Memory B cell (primary cell): ENCODE data around the gene PADI4.

Source experiments
- ATAC-seq: fragments of 150-1000 bp; cut with Tn5 transposase; 2 replicates; pipeline ENCODE4 v1.10.0; 2021; ENCODE audit warnings: low read depth, mild to moderate bottlenecking, moderate library complexity
- DNase-seq, 2 donors: peaks; one replicate each; pipeline ENCODE4 v3.0.0; 2022; ENCODE audit warnings: low spot score in 2 of 2
- H3K27ac Mint-ChIP-seq: one replicate; pipeline ENCODE4 v1.8.0; 2022; ENCODE audit warnings: mild to moderate bottlenecking, moderate library complexity, mixed read lengths
- H3K27me3 Mint-ChIP-seq: one replicate; pipeline ENCODE4 v1.8.0; 2022; ENCODE audit warnings: mixed read lengths
- H3K36me3 Mint-ChIP-seq: one replicate; pipeline ENCODE4 v1.8.0; 2022; ENCODE audit warnings: mild to moderate bottlenecking, mixed read lengths
- H3K4me1 Mint-ChIP-seq: one replicate; pipeline ENCODE4 v1.8.0; 2022; ENCODE audit warnings: mixed read lengths
- H3K4me3 Mint-ChIP-seq: one replicate; pipeline ENCODE4 v1.8.0; 2022; ENCODE audit warnings: mild to moderate bottlenecking, moderate library complexity, mixed read lengths
- H3K9me3 Mint-ChIP-seq: one replicate; pipeline ENCODE4 v1.8.0; 2022; ENCODE audit warnings: mixed read lengths

PADI4 gene

DNA sequence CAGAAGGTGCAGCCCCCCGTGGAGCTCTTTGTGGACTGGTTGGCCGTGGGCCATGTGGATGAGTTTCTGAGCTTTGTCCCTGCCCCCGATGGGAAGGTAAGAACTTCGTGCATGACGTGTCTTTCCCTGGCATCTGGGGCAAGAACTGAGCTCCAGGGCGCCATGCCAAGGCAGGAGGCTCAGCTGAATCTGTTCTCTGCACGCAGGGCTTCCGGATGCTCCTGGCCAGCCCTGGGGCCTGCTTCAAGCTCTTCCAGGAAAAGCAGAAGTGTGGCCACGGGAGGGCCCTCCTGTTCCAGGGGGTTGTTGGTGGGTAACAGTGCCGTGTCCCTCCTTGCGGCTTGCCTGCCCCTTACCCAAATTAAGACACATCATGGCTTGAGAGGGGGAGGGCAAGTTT lies 31.4 kb upstream of the PADI4 start:
- Mint-ChIP-seq H3K36me3 (no peaks in the 10 kb centered on the region), H3K4me1 (peaks cover 3% of the 10 kb centered on the region), H3K27me3 (peaks cover 5% of the 10 kb centered on the region), H3K4me3 (no peak overlapping the region), H3K27ac (no peak overlapping the region), H3K9me3 (no peaks in the 10 kb centered on the region)
- no peak for ATAC-seq
- no peak for DNase-seq

- DNase-seq (no peak), ATAC-seq (no peak)
- H3K4me1 Mint-ChIP-seq, result peaks cover 9% of the 10 kb centered on the region
- no peaks in the 10 kb centered on the region for H3K36me3 Mint-ChIP-seq
- H3K27ac Mint-ChIP-seq, result no peak overlapping the region
- peaks cover 5% of the 10 kb centered on the region for H3K27me3 Mint-ChIP-seq
- H3K9me3 Mint-ChIP-seq, result no peaks in the 10 kb centered on the region
- no peak overlapping the region for H3K4me3 Mint-ChIP-seq
Measured at GRCh38 chr1:17277511-17278159, 30.4 kb upstream of the PADI4 start.

DNA sequence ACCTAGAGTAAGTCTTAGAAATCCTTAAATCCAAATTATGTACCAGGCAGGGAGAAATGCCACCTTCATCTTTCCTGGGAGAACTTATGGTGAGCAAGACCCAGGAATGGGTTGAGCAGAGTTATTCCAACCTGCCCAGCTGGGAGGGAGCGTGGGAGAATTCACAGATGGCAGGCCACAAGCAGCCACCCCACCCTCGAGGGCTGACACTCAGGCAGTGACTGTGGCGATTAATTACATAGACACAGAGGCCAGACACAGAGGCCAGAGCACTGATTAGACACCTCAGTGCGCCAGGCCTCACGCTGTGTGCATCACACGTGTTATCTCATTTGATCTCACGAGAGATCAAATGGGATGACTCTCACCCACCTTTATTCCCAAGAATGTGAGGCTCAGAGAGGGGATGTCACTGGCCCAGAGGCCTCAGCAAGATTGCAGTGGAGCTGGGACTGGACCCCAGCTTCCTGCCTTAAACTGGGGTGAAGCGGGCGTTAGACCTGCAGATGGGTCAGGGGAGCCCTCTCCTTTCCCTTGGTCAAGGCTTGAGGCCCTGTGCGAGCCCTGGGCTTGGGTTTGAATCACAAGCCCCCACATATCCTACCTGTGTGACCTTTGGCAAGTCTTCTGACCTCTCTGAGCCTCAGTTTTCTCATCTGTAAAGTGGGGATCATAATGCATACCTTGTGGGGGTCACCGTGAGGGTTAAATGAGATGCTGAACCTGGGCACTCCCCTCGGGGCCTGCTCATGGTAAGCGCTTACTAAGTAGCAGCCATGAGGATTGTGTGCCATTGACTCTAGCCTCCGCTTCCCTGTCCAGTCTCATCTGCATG lies 28.8 kb upstream of the PADI4 start:
- H3K9me3 Mint-ChIP-seq, result no peaks in the 10 kb centered on the region
- no peaks in the 10 kb centered on the region for H3K36me3 Mint-ChIP-seq
- peaks cover 7% of the 10 kb centered on the region for H3K27me3 Mint-ChIP-seq
- H3K4me3 Mint-ChIP-seq, result no peak overlapping the region
- DNase-seq, result no peak
- H3K4me1 Mint-ChIP-seq, result peaks cover 9% of the 10 kb centered on the region
- H3K27ac Mint-ChIP-seq, result no peak overlapping the region
- no peak for ATAC-seq

- Mint-ChIP-seq H3K36me3 (no peaks in the 10 kb centered on the region), H3K27ac (no peak overlapping the region), H3K27me3 (peaks cover 5% of the 10 kb centered on the region), H3K4me3 (no peak overlapping the region), H3K9me3 (no peaks in the 10 kb centered on the region), H3K4me1 (peaks cover 6% of the 10 kb centered on the region)
- DNase-seq (no peak), ATAC-seq (no peak)
Measured at GRCh38 chr1:17280436-17280835, 27.6 kb upstream of the PADI4 start.

- Mint-ChIP-seq H3K36me3 (no peaks in the 10 kb centered on the region), H3K27me3 (peaks cover 5% of the 10 kb centered on the region), H3K4me3 (no peak overlapping the region), H3K27ac (no peak overlapping the region), H3K9me3 (no peaks in the 10 kb centered on the region), H3K4me1 (peaks cover 6% of the 10 kb centered on the region)
- no peak for ATAC-seq
- no peak for DNase-seq
Measured at GRCh38 chr1:17280894-17281293, 27.1 kb upstream of the PADI4 start.

DNA sequence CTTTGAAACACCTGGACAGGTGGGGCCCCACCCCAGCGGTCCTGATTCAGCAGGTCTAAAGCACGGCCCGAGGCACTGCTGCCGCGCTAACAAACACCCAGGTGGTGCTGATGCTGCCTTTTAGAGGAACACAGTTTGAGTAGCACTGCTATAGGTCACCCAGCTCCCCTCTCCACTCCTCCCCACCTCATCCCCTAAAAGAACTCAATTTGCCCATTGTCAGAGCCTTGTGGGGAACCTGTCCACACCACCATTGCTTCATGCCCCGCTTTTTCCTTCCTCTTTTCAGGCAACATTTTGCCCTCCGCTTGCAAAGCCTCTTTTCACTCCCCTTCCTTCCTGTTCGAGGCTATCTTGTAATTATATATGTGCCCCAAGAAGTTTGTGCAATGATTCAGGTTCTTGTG lies 26.2 kb upstream of the PADI4 start:
- Mint-ChIP-seq H3K4me3 (no peak overlapping the region), H3K27me3 (peaks cover 6% of the 10 kb centered on the region), H3K36me3 (no peaks in the 10 kb centered on the region), H3K4me1 (peaks cover 6% of the 10 kb centered on the region), H3K9me3 (no peaks in the 10 kb centered on the region), H3K27ac (no peak overlapping the region)
- ATAC-seq, result no peak
- no peak for DNase-seq

DNA sequence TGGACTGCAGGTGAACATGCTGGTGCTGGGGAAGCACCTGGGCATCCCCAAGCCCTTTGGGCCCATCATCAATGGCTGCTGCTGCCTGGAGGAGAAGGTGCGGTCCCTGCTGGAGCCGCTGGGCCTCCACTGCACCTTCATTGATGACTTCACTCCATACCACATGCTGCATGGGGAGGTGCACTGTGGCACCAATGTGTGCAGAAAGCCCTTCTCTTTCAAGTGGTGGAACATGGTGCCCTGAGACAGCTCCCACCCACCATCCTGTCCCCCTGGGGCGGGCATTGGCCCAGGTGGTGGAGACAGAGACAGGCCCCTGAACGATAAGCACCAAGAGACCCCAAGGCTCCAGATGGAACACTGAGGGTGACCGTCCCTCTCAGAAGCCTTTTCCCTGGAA lies 25.2 kb upstream of the PADI4 start:
- H3K27me3 Mint-ChIP-seq, result peaks cover 6% of the 10 kb centered on the region
- no peaks in the 10 kb centered on the region for H3K36me3 Mint-ChIP-seq
- no peak overlapping the region for H3K27ac Mint-ChIP-seq
- H3K9me3 Mint-ChIP-seq, result no peaks in the 10 kb centered on the region
- H3K4me1 Mint-ChIP-seq, result peaks cover 6% of the 10 kb centered on the region
- no peak overlapping the region for H3K4me3 Mint-ChIP-seq
- DNase-seq (no peak), ATAC-seq (no peak)

- DNase-seq, result no peak
- Mint-ChIP-seq H3K4me1 (peaks cover 6% of the 10 kb centered on the region), H3K27ac (no peak overlapping the region), H3K27me3 (peaks cover 7% of the 10 kb centered on the region), H3K9me3 (no peaks in the 10 kb centered on the region), H3K4me3 (no peak overlapping the region), H3K36me3 (no peaks in the 10 kb centered on the region)
- no peak for ATAC-seq
Measured at GRCh38 chr1:17286646-17287045, 21.4 kb upstream of the PADI4 start.

- ATAC-seq (no peak), DNase-seq (no peak)
- peaks cover 7% of the 10 kb centered on the region for H3K27me3 Mint-ChIP-seq
- H3K4me1 Mint-ChIP-seq, result peaks cover under 1% of the 10 kb centered on the region
- no peaks in the 10 kb centered on the region for H3K9me3 Mint-ChIP-seq
- no peak overlapping the region for H3K4me3 Mint-ChIP-seq
- H3K27ac Mint-ChIP-seq, result no peak overlapping the region
- no peaks in the 10 kb centered on the region for H3K36me3 Mint-ChIP-seq
Measured at GRCh38 chr1:17287130-17287776, 20.7 kb upstream of the PADI4 start.

GRCh38 chr1:17289721-17290120 lies 18.3 kb upstream of the PADI4 start:
- DNase-seq, result no peak
- Mint-ChIP-seq H3K4me3 (no peak overlapping the region), H3K27ac (no peak overlapping the region), H3K36me3 (no peaks in the 10 kb centered on the region), H3K4me1 (no peaks in the 10 kb centered on the region), H3K27me3 (peaks cover 14% of the 10 kb centered on the region), H3K9me3 (no peaks in the 10 kb centered on the region)
- no peak for ATAC-seq

- no peak for DNase-seq
- Mint-ChIP-seq H3K27ac (no peak overlapping the region), H3K4me3 (no peak overlapping the region), H3K9me3 (no peaks in the 10 kb centered on the region), H3K36me3 (no peaks in the 10 kb centered on the region), H3K27me3 (peaks cover 16% of the 10 kb centered on the region), H3K4me1 (no peaks in the 10 kb centered on the region)
- ATAC-seq, result no peak
Measured at GRCh38 chr1:17290553-17290952, 17.4 kb upstream of the PADI4 start.

- no peak for ATAC-seq
- no peaks in the 10 kb centered on the region for H3K9me3 Mint-ChIP-seq
- H3K4me1 Mint-ChIP-seq, result no peaks in the 10 kb centered on the region
- no peak overlapping the region for H3K27ac Mint-ChIP-seq
- no peak for DNase-seq
- no peak overlapping the region for H3K4me3 Mint-ChIP-seq
- H3K27me3 Mint-ChIP-seq, result peaks cover 19% of the 10 kb centered on the region
- no peaks in the 10 kb centered on the region for H3K36me3 Mint-ChIP-seq
Measured at GRCh38 chr1:17292299-17293160, 15.5 kb upstream of the PADI4 start.

DNA sequence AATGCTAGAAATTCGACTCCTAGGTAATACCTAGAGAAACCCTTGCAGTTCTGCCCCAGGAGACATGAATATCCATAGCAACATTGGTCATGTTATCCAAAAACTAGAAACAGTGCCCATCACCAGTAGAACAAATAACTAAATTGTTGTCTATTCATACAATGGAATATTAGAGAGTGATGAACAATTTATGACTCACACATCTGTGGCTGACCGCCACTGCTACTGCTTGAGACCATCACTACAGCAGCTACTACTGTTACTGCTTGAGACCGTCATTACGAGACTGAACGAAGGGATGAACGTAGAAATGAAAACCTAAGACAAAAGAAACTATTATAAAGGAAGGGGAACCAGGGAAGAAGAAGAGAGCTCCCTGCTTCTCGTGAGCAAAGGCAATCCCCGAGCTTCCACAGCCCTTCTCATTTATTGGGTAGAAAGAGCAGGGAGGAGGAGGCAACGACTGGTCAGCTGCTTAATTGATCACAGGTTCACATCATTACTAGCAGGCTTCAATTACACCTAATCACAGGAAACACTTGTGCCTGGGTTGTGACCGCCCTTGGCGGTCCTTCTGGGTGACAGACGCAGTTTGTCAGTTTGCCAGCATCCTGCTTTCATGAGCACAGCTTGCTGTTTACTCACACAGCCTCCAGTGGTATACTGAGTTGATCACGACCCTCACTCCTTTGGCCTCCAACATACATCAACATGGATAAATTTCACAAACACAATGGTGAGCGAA lies 14.1 kb upstream of the PADI4 start:
- Mint-ChIP-seq H3K36me3 (no peaks in the 10 kb centered on the region), H3K27me3 (peaks cover 21% of the 10 kb centered on the region), H3K4me3 (no peak overlapping the region), H3K27ac (no peak overlapping the region), H3K9me3 (peaks cover 2% of the 10 kb centered on the region), H3K4me1 (no peaks in the 10 kb centered on the region)
- ATAC-seq, result no peak
- DNase-seq, result no peak
